GM21423 (cell line): ENCODE results near the gene FBN2.

Experiments
- ATAC-seq: cut with Tn5 transposase; IDR thresholded peaks from one replicate; pipeline ENCODE4 v1.9.1; 2021; ENCODE audit warnings: mild to moderate bottlenecking, moderate library complexity; ENCODE audit not compliant: unreplicated experiment

Gene FBN2

DNA sequence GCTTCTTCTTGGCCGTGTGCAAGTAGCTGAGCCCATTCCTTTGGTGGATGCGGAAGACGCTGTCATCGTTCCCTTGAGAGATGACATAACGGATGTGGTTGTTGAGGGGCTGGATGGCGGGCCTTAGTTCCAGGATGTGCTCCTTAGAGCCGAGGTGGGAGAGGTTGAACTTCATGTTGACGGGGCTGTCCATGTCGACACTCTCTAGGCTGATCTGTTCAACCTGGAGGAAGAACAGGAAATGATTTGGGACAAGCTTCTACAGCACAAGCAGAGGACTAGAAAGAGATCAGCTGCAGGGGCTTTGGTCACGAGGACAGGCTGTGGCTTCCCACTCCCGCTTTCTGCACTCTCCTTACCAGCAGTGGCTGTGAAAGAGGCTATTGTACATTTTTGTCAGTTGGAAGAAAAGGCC lies 278.4 kb downstream of the FBN2 start:
- ATAC-seq: no peak

DNA sequence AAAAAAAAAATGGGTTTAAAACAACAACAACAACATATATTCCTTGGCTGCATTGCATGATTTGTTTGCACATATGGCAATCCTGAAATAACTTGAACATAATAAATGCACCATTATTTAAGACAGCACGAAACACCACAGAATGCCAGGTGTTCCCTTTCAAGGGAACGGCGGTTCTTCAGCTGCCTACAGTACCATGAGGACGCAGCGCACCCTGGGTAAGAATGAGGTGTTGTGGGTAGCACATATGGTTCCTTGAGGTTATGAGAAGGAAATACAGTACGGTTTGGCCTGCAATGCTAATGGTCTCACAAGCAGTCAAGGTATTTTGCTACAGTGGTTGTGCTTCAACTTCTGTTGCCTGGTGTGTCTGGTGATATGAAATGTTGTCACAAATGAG lies 279.7 kb downstream of the FBN2 start:
- no peak for ATAC-seq

DNA sequence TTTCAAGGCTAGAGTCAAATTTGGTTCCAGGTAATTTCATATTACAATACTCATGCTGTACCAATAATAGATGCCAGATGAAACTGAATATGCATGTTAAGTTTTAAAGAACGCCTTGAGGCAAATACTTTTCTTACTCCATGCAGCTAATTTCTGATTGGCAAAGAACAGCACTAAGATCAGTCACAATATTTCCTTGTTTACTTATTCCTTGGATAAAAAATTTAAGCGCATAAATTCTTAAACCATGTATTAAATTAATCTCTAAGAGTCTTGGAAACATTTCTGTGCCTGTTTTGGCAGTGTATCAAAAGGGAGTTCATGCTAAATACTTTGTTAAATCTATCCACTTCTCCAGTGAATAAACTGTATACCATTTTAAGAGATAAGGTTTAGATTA lies 281.0 kb downstream of the FBN2 start:
- ATAC-seq: no peak

DNA sequence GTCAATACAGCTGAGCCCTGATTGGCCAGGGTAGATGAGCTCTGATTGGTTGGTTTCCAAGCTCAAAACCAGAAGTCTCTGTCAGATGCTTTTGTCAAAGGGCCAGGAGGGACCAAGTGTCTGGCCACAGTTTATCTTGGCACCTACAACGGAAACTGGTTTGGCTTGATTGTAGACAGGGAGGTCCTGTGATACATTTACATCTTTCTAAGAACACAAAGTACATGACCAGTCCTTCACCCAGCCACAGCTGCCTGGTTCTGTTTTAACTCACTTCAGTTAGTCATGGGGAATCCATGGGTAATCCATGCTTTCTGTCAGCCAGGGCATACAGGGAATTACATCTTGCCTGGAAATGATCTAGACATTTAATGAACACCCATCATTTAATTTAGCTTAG lies 283.3 kb downstream of the FBN2 start:
- no peak for ATAC-seq

DNA sequence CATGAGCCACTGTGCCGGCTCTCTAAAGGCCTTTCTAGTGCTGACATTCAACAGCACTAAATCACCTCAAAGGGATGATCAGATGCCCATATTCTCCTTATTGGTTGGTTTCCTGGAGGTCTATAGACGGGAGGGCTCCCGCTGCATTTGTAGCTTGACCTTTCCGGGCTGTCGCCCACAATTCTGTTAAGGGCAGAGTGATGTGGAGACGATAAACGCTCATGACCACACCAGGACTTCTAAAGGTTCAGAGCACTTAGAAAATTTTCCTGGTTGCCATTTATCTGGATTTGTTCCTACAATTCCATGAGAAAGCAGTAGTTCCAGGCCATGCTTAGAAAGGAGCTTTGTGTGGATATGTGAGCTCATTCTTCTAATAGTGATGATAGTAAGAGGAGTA lies 284.2 kb downstream of the FBN2 start:
- no peak for ATAC-seq

DNA sequence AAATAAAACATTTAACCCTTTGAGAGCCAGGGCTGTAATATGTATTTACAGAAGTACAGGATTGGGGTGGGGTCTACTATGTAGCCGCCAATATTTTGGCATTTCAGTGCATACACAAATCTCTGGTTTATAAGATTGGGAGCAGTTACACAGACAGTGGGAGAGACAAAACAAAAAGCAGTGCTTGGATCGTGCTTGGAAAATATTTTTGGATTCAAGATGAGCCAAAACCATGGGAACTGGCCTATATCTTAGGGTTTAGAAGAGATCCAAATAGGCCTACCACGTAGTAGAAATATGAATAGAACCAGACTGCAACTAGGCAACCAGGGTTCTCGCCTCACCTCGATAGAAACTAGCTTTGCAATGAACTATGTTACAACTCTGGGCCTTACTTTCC lies 284.9 kb downstream of the FBN2 start:
- ATAC-seq: no peak

DNA sequence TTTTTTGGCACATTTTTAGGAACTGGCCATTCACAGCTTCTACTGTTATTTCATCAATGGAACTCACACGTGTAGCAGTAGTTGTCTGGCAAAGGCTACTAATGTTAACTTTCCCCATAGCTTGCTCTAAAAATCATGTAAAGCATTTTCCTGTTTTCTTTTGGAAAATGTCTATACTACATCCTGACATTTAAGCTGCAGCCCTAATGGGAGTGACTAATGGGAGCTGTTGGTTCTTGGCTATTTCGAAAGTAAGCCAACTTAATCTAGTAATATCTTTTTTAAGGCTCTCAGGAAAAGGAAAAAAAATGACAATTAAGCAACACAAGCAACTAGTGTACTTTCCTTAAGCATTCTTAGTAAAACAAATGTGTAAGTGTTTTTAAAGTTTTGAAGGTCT lies 285.3 kb downstream of the FBN2 start:
- no peak for ATAC-seq

DNA sequence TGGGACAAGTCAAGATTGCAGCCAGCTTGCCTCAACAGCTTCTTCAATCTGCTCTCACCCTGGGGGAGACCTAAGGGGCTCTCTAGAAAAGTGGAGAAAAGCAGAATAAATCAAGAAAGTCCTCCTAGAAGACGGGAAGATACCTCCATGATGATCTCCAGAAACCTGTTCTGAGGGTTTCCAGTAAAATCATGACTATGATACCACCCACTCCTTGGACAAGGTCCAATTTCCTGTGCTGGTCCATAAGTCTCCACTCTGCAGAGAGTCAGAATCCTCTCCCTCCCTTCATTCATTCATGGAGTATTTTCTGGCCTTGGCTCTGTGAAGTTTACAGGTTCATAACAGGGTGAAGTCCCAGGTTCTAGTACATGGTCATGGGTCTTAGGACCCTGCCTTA lies 285.8 kb downstream of the FBN2 start:
- ATAC-seq: no peak

DNA sequence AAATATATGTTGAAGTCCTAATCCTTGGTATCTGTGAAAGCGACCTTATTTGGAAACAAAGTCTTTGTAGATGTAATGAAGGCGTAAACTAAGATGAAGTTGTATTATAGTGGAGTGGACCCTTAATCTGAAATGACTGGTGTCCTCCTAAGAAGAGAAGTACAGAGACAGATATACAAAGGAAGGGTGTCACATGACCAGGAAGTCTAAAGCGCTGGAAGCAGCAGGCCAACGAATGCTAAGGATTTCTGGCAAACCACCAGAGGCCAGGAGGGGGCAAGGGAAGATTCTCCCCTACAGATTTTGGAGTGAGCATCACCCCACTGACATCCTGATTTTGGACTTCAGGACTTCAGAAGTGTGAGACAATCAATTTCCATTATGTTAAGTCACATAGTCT lies 292.1 kb downstream of the FBN2 start:
- ATAC-seq: no peak

DNA sequence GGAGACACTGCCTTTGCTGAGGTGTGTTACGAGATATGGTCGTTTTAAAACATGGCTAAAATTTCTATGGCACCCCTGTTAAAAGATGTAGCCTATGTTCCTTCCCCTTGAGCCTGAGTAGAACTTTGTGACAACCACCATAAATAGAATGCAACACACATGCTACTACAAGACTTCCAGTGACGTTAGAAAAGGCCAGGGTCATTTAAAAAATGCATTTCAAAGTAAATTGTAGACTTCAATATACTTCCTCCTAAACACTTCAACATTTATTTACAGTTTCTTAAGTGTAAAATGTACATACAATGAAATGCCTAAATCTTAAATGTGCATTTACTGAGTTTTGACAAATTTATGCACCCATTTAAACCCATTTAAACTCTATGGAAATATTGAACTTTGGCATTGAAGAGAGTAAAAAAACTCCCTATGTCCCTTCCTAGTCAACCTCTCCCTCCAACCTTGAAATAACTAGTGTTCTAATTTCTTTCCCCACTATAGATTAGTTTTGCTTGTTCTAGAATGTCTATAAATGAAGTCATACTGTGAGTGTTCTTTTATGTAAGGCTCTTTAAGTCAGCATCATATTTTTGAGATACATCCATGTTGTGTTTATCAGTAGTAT lies 294.0 kb downstream of the FBN2 start:
- ATAC-seq: no peak

DNA sequence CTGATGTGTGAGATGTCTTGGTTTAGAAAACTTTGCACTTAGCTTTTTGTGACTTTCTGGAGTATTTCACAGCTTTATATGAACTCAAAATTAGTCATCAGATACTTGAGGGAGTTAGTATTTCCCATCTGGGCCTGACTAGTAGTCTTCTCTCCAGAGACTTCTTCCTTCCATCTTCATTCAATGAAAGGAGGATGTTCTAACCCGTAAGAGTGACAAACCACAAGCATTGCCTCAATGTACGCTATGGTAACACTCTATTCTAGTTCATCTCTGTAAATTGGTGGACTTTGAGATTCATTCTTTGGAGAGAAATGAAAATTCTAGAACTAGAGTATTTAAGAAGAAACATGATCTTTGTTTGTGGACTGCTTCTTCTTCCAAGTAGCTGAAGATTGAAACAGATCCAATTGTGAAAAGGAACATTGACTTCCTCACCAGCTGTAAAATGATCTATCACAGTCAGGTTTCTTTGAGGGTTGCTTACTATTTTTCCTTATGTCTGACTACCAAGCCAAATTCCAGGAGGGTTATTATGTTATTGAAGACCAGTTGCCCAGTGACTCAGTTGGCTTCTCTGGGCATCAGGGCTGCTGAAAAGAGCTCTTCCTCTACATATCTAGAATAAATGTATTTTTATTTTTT lies 296.9 kb downstream of the FBN2 start:
- ATAC-seq: no peak

DNA sequence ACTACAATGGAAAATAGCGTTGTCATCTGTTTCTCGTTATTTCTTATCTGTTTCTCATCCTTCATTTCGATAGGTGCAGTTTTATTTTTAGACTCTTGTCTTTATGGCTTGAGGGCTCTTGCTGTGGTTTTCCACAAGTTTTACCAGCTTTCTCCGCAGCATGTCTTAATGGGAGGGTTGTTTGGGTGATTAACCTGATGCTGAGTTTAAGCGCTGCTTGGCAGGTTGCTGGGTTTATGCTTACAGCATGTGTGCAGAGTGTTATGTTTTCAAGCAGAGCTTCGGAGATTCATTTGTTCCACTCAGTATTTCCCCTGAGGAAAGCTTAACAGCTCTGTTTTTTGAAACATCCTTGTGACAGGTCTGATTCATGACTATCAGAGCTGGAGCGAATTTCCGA lies 300.5 kb downstream of the FBN2 start:
- ATAC-seq: no peak

DNA sequence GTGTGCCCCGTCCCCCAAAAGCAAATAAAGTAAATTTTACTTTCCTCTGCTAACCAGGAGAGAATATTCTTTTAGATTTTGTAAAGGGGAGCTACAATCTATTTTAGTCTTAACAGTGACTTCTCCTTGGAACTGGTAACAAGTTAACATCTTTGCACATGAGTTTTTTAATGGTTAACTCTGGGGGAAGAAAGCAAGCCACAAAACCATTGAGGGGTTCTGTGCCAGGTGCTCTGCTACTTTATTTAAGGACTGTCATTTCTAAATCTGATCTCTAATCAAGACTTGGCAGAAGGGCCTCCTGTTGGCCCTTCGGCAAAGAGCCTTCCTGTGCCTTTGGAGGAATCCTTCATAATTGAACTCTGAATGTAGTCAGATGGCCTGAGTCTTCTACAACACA lies 301.0 kb downstream of the FBN2 start:
- ATAC-seq: no peak

DNA sequence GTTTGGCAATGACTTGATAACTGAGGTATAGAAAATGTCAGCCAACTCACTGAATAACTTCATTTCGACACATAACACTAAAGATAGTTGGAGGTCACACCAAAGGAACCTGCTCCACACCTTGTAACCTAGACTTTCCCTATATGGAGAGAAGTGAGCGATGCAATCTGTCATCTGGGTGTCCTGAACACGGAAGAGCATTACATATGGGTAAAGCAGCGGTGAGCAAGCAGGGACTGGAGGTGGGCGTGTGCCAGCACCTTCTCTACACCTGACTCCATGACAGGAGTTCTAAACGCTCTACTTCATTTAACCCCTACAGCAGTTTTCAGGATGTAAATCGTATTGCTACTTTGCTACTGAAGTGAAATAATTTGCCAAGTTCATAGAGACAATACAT lies 301.7 kb downstream of the FBN2 start:
- no peak for ATAC-seq

DNA sequence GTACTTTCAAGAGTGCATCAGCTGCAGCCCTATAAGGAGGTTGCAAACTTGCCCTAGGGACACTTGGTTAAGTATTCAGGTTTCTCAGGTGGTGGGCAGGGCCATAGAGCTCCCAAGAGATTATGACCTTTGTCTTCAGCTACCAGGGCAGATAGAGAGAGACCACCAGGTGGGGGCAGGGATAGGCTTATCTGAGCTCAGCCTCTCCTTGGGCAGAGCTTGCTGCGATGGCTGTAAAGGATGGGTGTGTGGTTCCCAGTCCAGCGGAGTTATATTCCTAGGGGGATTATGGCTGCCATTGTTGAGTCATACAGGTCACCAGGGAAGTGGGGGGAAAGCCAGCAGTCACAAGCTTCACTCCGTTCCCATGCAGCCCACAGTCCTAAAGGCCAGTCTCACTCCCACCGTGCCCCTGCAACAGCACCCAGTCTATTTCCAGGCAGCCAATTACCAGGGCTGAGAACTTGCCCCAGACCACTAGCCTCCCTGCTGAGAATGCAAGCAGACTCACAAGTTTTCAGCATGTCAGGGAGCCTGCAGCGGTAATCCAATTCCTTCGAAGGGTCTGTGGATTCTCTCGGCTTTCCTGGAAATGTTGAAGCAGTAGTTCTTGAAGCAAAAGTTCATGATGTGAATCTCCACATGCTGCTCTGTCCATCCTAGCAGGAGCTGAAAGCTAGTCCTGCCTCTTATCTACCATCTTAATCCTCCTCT lies 303.0 kb downstream of the FBN2 start:
- ATAC-seq: no peak

DNA sequence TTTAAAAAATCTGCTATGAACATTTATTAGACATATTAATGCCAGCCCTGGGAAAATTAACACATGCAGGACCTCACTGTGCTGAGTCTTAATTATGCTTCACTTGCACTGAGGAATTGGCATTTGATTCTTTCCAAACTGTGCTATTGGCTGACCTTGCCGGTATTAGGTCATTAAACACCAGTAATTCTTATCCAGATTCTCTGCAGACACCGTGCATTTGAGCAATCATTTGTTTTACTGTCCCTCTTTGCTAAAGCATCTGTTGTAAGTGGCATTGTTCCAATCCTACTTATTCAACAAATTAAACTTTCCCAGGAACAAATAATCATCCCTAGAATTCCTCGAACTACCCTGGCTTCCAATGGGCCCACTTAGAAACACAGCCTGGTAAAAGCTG lies 309.5 kb downstream of the FBN2 start:
- ATAC-seq: no peak

DNA sequence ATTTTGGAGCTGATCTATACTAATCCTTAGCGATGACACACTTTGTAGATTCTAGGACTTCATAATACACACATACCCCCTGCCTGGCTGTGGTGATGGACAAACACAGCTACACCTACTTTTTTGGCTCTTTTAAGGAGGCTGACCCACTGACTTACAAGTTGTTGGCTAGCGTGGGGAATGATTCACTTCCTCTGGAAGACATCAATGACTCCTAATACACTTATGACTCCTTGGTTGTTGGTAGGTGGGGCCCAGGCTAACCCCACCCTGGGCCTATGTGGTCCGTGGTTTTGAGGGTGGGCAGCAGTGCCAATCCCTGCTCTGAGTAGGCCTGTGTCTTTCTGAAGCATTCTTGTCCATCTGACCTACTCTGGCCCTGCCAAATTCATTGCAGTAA lies 310.0 kb downstream of the FBN2 start:
- ATAC-seq: no peak

DNA sequence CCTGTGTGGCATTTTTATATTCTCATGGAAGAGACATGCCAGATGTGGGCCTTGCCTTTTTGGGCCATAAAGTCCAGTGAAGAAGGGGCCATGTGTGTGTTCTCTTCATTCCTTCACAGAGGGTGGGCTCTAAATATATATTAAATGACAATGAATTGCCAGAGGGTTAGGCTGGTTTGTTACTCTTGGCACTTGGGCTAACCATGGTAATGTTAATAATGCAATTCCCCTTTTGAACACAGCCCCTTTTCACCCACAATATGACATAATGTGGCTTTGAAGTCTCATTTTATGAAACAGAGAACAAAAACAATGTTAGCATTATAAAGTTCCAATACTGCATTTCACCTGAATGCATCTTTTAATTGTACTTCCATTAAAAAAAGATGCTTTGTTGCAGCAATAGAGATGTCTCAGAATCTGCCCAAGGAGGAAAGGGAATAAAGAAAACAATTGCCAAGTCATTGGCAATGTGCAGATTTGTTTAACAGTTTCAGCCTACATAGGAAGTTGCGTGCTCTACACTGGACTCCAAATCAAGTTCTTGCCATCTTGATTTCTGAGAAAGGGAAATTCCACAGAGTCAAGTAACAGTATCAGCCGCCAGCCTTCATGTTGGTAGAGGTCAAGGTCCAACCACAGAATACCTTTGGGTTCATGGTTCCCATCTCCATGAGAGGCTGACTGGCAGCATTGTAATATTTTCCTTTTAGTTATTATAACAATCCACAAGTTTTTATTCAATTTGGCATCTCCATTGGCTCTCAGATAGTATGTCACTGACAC lies 312.6 kb downstream of the FBN2 start:
- no peak for ATAC-seq

DNA sequence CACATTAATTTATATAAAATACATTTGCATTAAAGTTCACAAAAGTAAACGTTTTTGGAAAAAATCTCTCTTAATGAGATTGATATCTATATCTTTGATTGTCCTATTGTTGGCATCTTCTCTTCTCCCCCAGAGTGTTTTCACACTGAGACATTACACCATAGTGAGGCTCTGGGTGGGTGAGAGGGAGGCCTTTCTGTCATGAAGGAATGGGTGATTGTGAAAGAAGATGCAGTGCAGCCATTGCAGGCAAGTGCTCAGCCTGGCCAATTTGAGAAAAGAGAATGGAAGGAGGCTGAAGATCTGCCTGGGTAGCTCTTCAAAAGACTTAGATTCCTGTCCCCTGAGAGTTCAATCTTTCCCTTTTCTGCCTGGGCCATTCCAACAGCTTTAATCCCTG lies 313.7 kb downstream of the FBN2 start:
- ATAC-seq: no peak

DNA sequence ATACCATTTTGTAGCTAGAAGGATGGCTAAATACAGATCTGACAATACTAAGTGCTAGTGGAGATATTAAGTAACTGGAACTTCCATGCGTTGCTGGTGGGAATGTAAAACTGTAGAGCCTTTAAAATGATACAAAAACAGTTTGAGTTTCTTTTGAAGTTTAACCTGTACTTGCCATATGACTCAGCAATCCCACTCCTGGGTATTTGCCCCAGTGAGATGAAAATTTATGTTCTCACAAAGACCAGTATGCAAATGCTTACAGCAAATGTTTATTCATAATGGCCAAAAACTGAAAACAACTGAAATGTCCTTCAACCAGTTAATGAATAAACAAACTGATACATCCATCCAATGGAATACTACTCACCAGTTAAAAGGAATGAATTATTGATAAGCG lies 317.2 kb downstream of the FBN2 start:
- ATAC-seq: no peak

DNA sequence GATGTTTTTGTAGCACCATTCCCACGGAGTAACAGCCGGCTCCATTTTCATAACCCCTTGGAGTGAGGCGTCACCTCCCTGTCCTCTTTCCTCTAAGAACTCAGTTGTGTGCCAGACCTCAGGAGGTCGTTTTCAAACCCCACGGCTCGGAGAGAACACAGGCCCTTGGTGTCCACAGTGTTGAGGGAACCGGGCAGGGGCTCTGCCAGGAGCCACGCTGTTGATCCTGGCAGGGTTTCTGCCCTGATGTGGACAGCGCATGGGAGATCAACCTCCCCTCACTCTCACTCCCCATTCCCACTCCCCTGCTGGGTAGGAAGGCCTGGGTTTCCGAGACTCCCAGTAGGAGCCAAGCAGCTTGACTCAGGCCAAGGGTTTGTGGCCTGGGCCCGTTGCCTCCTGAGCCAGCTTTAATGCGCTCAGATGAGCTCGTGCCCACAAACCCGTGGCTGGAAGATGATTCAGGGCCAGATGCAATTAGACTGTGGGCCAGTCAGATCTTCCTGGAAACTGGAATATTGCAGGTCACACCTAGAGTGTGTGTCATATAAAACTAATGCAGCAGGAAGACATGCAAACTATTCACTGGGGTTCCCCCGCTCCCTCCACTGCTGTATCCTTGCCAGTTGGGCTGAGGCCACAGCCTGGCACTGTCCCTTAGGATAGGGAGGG lies 321.0 kb downstream of the FBN2 start:
- no peak for ATAC-seq
